ENCODE results near the gene AOPEP. TPM values are rescaled to one million over a fixed set of nuclear protein-coding genes. Genes with fewer than 3 reads are reported as not detected.
A peak's percentile ranks its signal among the peaks of the same experiment; 100 is the strongest.

AOPEP gene
- total RNA-seq, 2 donors from 2014 or later = 81.5 to 224 TPM

DNA sequence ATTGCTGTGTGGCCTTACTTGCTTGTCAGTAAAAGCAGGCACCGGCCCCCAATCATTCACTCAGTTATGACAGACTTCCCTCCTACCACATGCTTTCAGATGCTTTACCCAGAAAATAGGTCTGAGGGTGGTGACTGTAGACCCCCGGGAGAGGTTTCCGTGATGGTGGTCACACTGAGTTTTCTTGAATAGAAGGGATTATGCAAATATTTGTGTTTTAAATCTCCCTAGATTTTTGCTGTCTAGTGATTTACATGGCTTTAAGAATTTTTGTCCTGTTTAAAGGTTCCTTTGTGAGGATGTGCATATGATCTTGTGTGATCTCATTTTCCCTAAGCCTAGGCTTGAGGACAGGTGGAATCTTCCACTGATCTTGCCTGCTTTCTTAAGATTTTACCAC lies 309.3 kb downstream of the AOPEP start:
- TF ChIP-seq POLR2A (IDR thresholded peaks at IDR 0.05) = no peak
- TF ChIP-seq, protein P1, sequence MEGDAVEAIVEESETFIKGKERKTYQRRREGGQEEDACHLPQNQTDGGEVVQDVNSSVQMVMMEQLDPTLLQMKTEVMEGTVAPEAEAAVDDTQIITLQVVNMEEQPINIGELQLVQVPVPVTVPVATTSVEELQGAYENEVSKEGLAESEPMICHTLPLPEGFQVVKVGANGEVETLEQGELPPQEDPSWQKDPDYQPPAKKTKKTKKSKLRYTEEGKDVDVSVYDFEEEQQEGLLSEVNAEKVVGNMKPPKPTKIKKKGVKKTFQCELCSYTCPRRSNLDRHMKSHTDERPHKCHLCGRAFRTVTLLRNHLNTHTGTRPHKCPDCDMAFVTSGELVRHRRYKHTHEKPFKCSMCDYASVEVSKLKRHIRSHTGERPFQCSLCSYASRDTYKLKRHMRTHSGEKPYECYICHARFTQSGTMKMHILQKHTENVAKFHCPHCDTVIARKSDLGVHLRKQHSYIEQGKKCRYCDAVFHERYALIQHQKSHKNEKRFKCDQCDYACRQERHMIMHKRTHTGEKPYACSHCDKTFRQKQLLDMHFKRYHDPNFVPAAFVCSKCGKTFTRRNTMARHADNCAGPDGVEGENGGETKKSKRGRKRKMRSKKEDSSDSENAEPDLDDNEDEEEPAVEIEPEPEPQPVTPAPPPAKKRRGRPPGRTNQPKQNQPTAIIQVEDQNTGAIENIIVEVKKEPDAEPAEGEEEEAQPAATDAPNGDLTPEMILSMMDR (IDR thresholded peaks at IDR 0.05) = no peak
- Histone ChIP-seq H3K27me3 (no peaks in the 10 kb centered on the region), H3K4me1 (peaks cover 90% of the 10 kb centered on the region), H3K27ac (peak overlapping the region in 3 of 4 donors; percentile 18 to 89 (median 28)), H3K4me3 (no peak overlapping the region), H3K36me3 (replicated peaks in 1 of 2; ENCODE audit: insufficient read depth in 1 of 2, low read depth in 2 of 2) (no peaks in the 10 kb centered on the region), H3K9me3 (no peaks in the 10 kb centered on the region)
- ATAC-seq (no peak), DNase-seq (no peak)
- WGBS, 2 donors = 53 to 56% methylated on average over 3 of the region's 3 CpGs
- intact Hi-C loops (cut with DNase I) = no loop called here

GRCh38 chr9:95036676-95037075 lies 310.2 kb downstream of the AOPEP start:
- Histone ChIP-seq H3K9me3 (no peaks in the 10 kb centered on the region), H3K27me3 (no peaks in the 10 kb centered on the region), H3K4me3 (no peak overlapping the region), H3K36me3 (replicated peaks in 1 of 2; ENCODE audit: insufficient read depth in 1 of 2, low read depth in 2 of 2) (no peaks in the 10 kb centered on the region), H3K27ac (peak overlapping the region in 2 of 4 donors; percentile 76 to 89), H3K4me1 (peaks cover 90% of the 10 kb centered on the region)
- intact Hi-C loops (cut with DNase I) = no loop called here
- TF ChIP-seq POLR2A (IDR thresholded peaks at IDR 0.05) = no peak
- TF ChIP-seq, protein P1 (IDR thresholded peaks at IDR 0.05) = no peak
- ATAC-seq (no peak), DNase-seq (no peak)
- 66 to 94% methylated on average over 1 to 2 of the region's 2 CpGs for WGBS, 2 donors

DNA sequence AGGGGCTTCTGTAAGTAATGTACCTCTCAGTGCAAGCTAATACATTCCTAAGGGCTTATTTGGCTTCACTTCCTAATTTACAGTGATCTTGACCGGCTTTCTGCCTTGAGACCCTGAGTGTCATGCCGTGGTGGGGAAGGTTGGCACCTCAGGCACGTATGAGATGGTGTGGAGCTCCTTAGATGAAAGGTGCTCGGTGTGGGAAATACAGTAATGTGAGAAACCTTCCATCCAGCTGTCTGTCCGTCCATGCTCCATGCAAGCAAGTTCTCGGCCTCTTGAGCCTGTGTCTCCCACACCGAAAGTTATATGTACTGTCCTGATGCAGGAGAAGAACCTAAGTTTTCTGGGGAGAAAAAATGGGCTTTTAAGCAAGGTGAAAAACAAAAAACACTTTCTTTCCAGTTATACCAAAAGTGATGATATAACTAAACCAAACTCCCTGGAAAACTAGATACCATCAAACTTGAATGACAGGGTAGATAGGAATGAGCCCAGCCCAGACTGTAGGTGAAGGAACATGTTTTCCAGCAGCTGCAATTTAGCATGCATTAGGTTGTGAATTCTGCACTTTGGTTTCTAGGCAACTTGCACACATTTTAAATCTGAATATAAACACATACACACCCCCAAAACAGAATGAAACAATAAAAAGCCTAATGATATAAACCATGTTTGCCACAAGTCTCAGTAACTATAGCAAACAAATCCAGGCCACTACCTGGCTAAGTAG lies 311.5 kb downstream of the AOPEP start:
- 58 to 67% methylated on average over 7 of the region's 7 CpGs for WGBS, 2 donors
- Histone ChIP-seq H3K9me3 (no peaks in the 10 kb centered on the region), H3K36me3 (replicated peaks in 1 of 2; ENCODE audit: insufficient read depth in 1 of 2, low read depth in 2 of 2) (no peaks in the 10 kb centered on the region), H3K4me1 (peaks cover 87% of the 10 kb centered on the region), H3K27ac (peak overlapping the region; percentile 57 to 89 (median 67)), H3K4me3 (no peak overlapping the region), H3K27me3 (no peaks in the 10 kb centered on the region)
- intact Hi-C loops (cut with DNase I) = no loop called here
- TF ChIP-seq, protein P1 (IDR thresholded peaks at IDR 0.05) = no peak
- TF ChIP-seq POLR2A (IDR thresholded peaks at IDR 0.05) = no peak
- DNase-seq = no peak
- no peak for ATAC-seq

DNA sequence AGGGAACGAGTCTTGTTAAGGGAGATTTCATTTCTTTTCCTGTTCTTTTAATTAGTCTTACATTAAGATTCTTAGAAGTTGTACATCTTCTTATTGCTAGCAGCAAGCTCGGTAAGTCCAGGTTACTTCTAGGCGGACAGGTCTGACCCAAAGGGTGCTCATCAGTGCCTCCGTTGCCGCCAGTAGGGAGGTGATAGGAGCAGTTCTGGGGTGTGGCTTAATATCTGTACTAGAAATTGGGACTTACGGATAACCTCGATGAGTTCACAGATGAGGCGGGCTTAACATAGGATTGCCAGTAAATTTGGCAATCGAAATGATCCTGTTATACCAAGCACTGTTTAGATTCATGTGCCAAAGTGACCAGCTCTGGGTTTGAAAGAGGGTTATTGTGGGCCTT lies 312.2 kb downstream of the AOPEP start:
- intact Hi-C loops (cut with DNase I) = no loop called here
- peaks cover 85% of the 10 kb centered on the region for H3K4me1 ChIP-seq
- H3K4me3 ChIP-seq = no peak overlapping the region

More for the DNA sequence above, 312.2 kb downstream of the AOPEP start:
- no peak for TF ChIP-seq POLR2A (IDR thresholded peaks at IDR 0.05)
- TF ChIP-seq, protein P1 (IDR thresholded peaks at IDR 0.05) = no peak
- no peaks in the 10 kb centered on the region for H3K27me3 ChIP-seq
- no peaks in the 10 kb centered on the region for H3K36me3 ChIP-seq (replicated peaks in 1 of 2; ENCODE audit: insufficient read depth in 1 of 2, low read depth in 2 of 2)
- no peak for ATAC-seq
- DNase-seq = no peak
- H3K27ac ChIP-seq = peak overlapping the region in 3 of 4 donors; percentile 58 to 98 (median 89)
- no peaks in the 10 kb centered on the region for H3K9me3 ChIP-seq
- WGBS, 2 donors = 82 to 87% methylated on average over 9 of the region's 9 CpGs
